IMR-90 (cell line): Measurements from ENCODE around the gene ALKBH5. TPM values are rescaled to one million over a fixed set of nuclear protein-coding genes. Genes with fewer than 3 reads are reported as not detected.

Experiments
- ATAC-seq: fragments of 200-7000 bp; cut with Tn5 transposase; 2 replicates; pipeline ENCODE4 v1.9.1; 2020; ENCODE audit warnings: low read depth, mild to moderate bottlenecking, moderate library complexity
- BruUV-seq: library from RNA; stranded (reverse); fragments of 400-500 nt; replicated peaks from 2 replicates; lab custom pipeline; 2021; lab: Mats Ljungman, UMichigan
- CTCF ChIA-PET: fragments of 300-600 bp; formaldehyde crosslinking; extraction: SDS; loops from one replicate; lab custom pipeline; 2021; ENCODE audit warnings: antibody characterized with exemption; lab: Yijun Ruan, JAX
- POLR2A ChIA-PET: fragments of 300-600 bp; sonication (Branson Sonifier 250); formaldehyde crosslinking; loops from one replicate; lab custom pipeline; 2022; ENCODE audit warnings: antibody characterized with exemption; ENCODE audit not compliant: unreplicated experiment; lab: Charles Lee
- DNase-seq: peaks from one replicate; pipeline ENCODE4 v3.0.0; 2013
- H2AFZ ChIP-seq: replicated peaks from 2 replicates; pipeline ENCODE3; 2013; ENCODE audit warnings: low read length, mild to moderate bottlenecking; ENCODE audit not compliant: poor library complexity
- H2AK5ac ChIP-seq: 2 replicates; pipeline ENCODE4 v1.6.1; 2013; ENCODE audit warnings: low read depth, low read length, inconsistent platforms
- H2AK9ac ChIP-seq: replicated peaks from 2 replicates; pipeline ENCODE3; 2013; ENCODE audit warnings: mild to moderate bottlenecking, low read depth, low read length, moderate library complexity; ENCODE audit not compliant: poor library complexity
- H2BK120ac ChIP-seq: 2 replicates; pipeline ENCODE4 v1.6.1; 2013; ENCODE audit warnings: low read depth, low read length, inconsistent platforms
- H2BK15ac ChIP-seq: 3 replicates; pipeline ENCODE4 v1.6.1; 2013; ENCODE audit warnings: low read depth, low read length, inconsistent platforms
- H2BK20ac ChIP-seq: 2 replicates; pipeline ENCODE4 v1.6.1; 2013; ENCODE audit warnings: low read depth, mild to moderate bottlenecking, inconsistent platforms, low read length, moderate library complexity
- H2BK5ac ChIP-seq: 2 replicates; pipeline ENCODE4 v1.6.1; 2013; ENCODE audit warnings: mild to moderate bottlenecking, low read depth, low read length, inconsistent platforms; ENCODE audit not compliant: poor library complexity, severe bottlenecking
- H3K14ac ChIP-seq: replicated peaks from 2 replicates; pipeline ENCODE4 v1.6.1; 2013; ENCODE audit warnings: low read depth, low read length, inconsistent platforms
- H3K18ac ChIP-seq: 2 replicates; pipeline ENCODE4 v1.6.1; 2013; ENCODE audit warnings: low read depth, low read length, control low read depth
- H3K23ac ChIP-seq: 2 replicates; pipeline ENCODE4 v1.6.1; 2013; ENCODE audit warnings: low read depth, low read length, inconsistent platforms
- H3K27ac ChIP-seq: 2 replicates; pipeline ENCODE4 v1.5.1; 2013; ENCODE audit warnings: mild to moderate bottlenecking, control low read depth, low read length; ENCODE audit not compliant: insufficient read depth
- H3K27me3 ChIP-seq: 2 replicates; pipeline ENCODE4 v1.6.1; 2013; ENCODE audit warnings: low read length; ENCODE audit not compliant: control insufficient read depth, insufficient read depth
- H3K36me3 ChIP-seq: 2 replicates; pipeline ENCODE4 v1.6.1; 2013; ENCODE audit warnings: low read length, mixed read lengths; ENCODE audit not compliant: control insufficient read depth, insufficient read depth
- H3K4ac ChIP-seq: 2 replicates; pipeline ENCODE4 v1.6.1; 2013; ENCODE audit warnings: low read depth, low read length, inconsistent platforms
- H3K4me1 ChIP-seq: 2 replicates; pipeline ENCODE4 v1.6.1; 2013; ENCODE audit warnings: low read length, mixed read lengths; ENCODE audit not compliant: control insufficient read depth, insufficient read depth
- H3K4me2 ChIP-seq: 2 replicates; pipeline ENCODE4 v1.6.1; 2013; ENCODE audit warnings: low read depth, mild to moderate bottlenecking, control low read depth, low read length, moderate library complexity
- H3K4me3 ChIP-seq: 2 replicates; pipeline ENCODE4 v1.5.1; 2013; ENCODE audit warnings: low read depth, mild to moderate bottlenecking, control low read depth, low read length, moderate library complexity; ENCODE audit not compliant: insufficient read depth
- H3K56ac ChIP-seq: 2 replicates; pipeline ENCODE4 v1.6.1; 2013; ENCODE audit warnings: low read length, inconsistent platforms; ENCODE audit not compliant: insufficient read depth; ENCODE audit errors: extremely low read depth
- H3K79me1 ChIP-seq, 2 experiments: 2 replicates each; pipeline ENCODE4 v1.6.1; 2013; ENCODE audit warnings: low read length in 2 of 2, inconsistent platforms in 1 of 2, low read depth in 1 of 2
- H3K9ac ChIP-seq: 2 replicates; pipeline ENCODE4 v1.6.1; 2013; ENCODE audit warnings: low read depth, low read length, control low read depth
- H3K9me1 ChIP-seq: 2 replicates; pipeline ENCODE4 v1.6.1; 2013; ENCODE audit warnings: low read length, inconsistent platforms; ENCODE audit not compliant: insufficient read depth
- H3K9me3 ChIP-seq: 2 replicates; pipeline ENCODE4 v1.6.1; 2013; ENCODE audit warnings: low read length; ENCODE audit not compliant: control insufficient read depth, insufficient read depth
- H4K20me1 ChIP-seq: 2 replicates; pipeline ENCODE4 v1.6.1; 2013; ENCODE audit warnings: low read length, inconsistent platforms; ENCODE audit not compliant: insufficient read depth
- H4K5ac ChIP-seq: 2 replicates; pipeline ENCODE4 v1.6.1; 2013; ENCODE audit warnings: mild to moderate bottlenecking, low read depth, low read length, control low read depth
- H4K8ac ChIP-seq, 2 experiments: 2 replicates each; pipeline ENCODE4 v1.6.1; 2013; ENCODE audit warnings: low read depth in 2 of 2, low read length in 2 of 2, control low read depth in 1 of 2, inconsistent platforms in 1 of 2
- H4K91ac ChIP-seq: 2 replicates; pipeline ENCODE4 v1.6.1; 2013; ENCODE audit warnings: low read depth, low read length, inconsistent platforms; ENCODE audit not compliant: insufficient read depth
- CEBPB ChIP-seq: IDR thresholded peaks from 2 replicates; pipeline ENCODE4 v1.6.1; 2012; ENCODE audit warnings: low read depth, low read length, improper control_type of control experiment
- MAFK ChIP-seq: IDR thresholded peaks from 2 replicates; pipeline ENCODE4 v1.6.1; 2012; ENCODE audit warnings: low read depth, low read length, improper control_type of control experiment
- MXI1 ChIP-seq: IDR thresholded peaks from 2 replicates; pipeline ENCODE4 v1.6.1; 2012; ENCODE audit warnings: low read depth, mild to moderate bottlenecking, low read length, moderate library complexity, borderline replicate concordance
- USF2 ChIP-seq: fragments of 150-350 bp; IDR thresholded peaks from 2 replicates; pipeline ENCODE4 v1.6.1; 2017; ENCODE audit warnings: mild to moderate bottlenecking, antibody characterized with exemption, low read length, low read depth
- WGBS, 2 experiments: methylation state at CpG; one replicate each; pipeline versions ENCODE4 v1.1.5 to v1.1.7; 2013; ENCODE audit warnings: missing lambda C conversion rate in 2 of 2; ENCODE audit not compliant: insufficient read length in 1 of 2; ENCODE audit errors: extremely low coverage in 2 of 2; 5-methylcytosine and 5-hydroxymethylcytosine counted together
- dilution Hi-C: fragments of 300-500 bp; cut with HindIII; formaldehyde crosslinking; loops from one replicate; pipeline ENCODE4 v1.14.3; 2018; ENCODE audit warnings: low sequenced_read_pairs; ENCODE audit not compliant: unreplicated experiment
- in situ Hi-C: fragments of 300-500 bp; cut with MboI; formaldehyde crosslinking; loops from 3 replicates; pipeline ENCODE4 v1.14.3; 2019; ENCODE audit warnings: low sequenced_read_pairs, inconsistent platforms, mixed read lengths
- intact Hi-C: fragments of 100-400 bp; cut with micrococcal nuclease; formaldehyde crosslinking; loops from 2 replicates; pipeline ENCODE4 v1.10.0; 2022
- polyA plus RNA-seq, 3 experiments: library from polyadenylated mRNA; depleted of rRNA; stranded (reverse); fragments of >200 nt; gene quantifications; 2 replicates each; pipeline ENCODE4 v1.2.3, GENCODE V29; 2012; ENCODE audit warnings: low replicate concordance in 1 of 3
- total RNA-seq: library from RNA; depleted of rRNA; stranded (reverse); fragments of >200 nt; gene quantifications from 2 replicates; pipeline ENCODE4 v1.2.3, GENCODE V29; 2012

Gene ALKBH5
- total and polyA plus RNA-seq, 2 of the 4 experiments (the other 2 are of a cell fraction), result 57.6 to 79.6 TPM

GRCh38 chr17:18225642-18226283, 42.1 kb downstream of the ALKBH5 start:
- peak overlapping the region; percentile 86 for H3K9ac ChIP-seq
- DNase-seq, result no peak
- H3K4me1 ChIP-seq, result peaks cover 23% of the 10 kb centered on the region
- H3K23ac ChIP-seq, result peak overlapping the region; percentile 81
- H2BK20ac ChIP-seq, result no peak overlapping the region
- peak overlapping the region; percentile 11; the same call in 1 of the 2 replicates for H4K5ac ChIP-seq
- H3K27me3 ChIP-seq, result no peaks in the 10 kb centered on the region
- peak overlapping the region; percentile 67 for H2AK5ac ChIP-seq
- peak overlapping the region; percentile 75 for H3K4me3 ChIP-seq
- peak overlapping the region; percentile 74 for H3K56ac ChIP-seq
- H3K79me1 ChIP-seq, result peaks cover 16 to 53% of the 10 kb centered on the region in 2 experiments
- H4K20me1 ChIP-seq, result peaks cover 40% of the 10 kb centered on the region
- no peak overlapping the region for H2BK15ac ChIP-seq
- H2AK9ac ChIP-seq, result peak overlapping the region; percentile 98
- ATAC-seq, result peak; percentile 54
- peak overlapping the region; percentile 91 for H3K4me2 ChIP-seq
- in situ Hi-C loops, result no loop called here
- no peak for TF ChIP-seq MAFK
- TF ChIP-seq MXI1, result 0 out of 2 replicates have a peak, but pooled peaks have one; percentile 3
- no peak for TF ChIP-seq CEBPB
- TF ChIP-seq USF2, result no peak
- H3K4ac ChIP-seq, result peak overlapping the region; percentile 42
- peak overlapping the region; percentile 95 for H2AFZ ChIP-seq
- H3K9me3 ChIP-seq, result no peaks in the 10 kb centered on the region
- H2BK5ac ChIP-seq, result peak overlapping the region; percentile 47
- no peaks in the 10 kb centered on the region for H3K36me3 ChIP-seq
- intact Hi-C loops, result loop anchor here (2.0 kb wide), 1 partner anchor 33 kb away; the partner anchor contains the start of gene FLII
- H3K18ac ChIP-seq, result peak overlapping the region; percentile 3; the same call in 1 of the 2 replicates
- H4K8ac ChIP-seq, result peak overlapping the region; percentile 16 to 92; a peak in 2 of 4 replicates
- H4K91ac ChIP-seq, result peak overlapping the region; percentile 25; the same call in 1 of the 2 replicates
- BruUV-seq, result no TSS peak
- dilution Hi-C loops, result no loop called here
- H2BK120ac ChIP-seq, result peak overlapping the region; percentile 30; the same call in 1 of the 2 replicates
- POLR2A ChIA-PET, result no interaction called here
- 2% methylated on average over 9 of the region's 57 CpGs; no CpG with 5 or more reads in 1 of the 2 experiments for WGBS, 2 experiments
- peaks cover 25% of the 10 kb centered on the region for H3K9me1 ChIP-seq
- CTCF ChIA-PET, result no interaction called here
- H3K27ac ChIP-seq, result peak overlapping the region; percentile 71
- H3K14ac ChIP-seq, result peak overlapping the region; percentile 90
